GM12873 (cell line): Measurements from ENCODE around the gene SERPINH1.
A peak's percentile ranks its signal among the peaks of the same experiment; 100 is the strongest.

ENCODE experiments used
- CTCF ChIP-seq: IDR thresholded peaks from 2 replicates; pipeline ENCODE4 v1.5.1; 2012; ENCODE audit warnings: low read depth, mild to moderate bottlenecking, moderate library complexity, low read length, control low read depth; ENCODE audit not compliant: insufficient read depth; ENCODE audit errors: missing control alignments

Gene SERPINH1

GRCh38 chr11:75541193-75542087 lies 20.6 kb upstream of the SERPINH1 start:
- TF ChIP-seq CTCF: no peak

- no peak for TF ChIP-seq CTCF
Observed at GRCh38 chr11:75542088-75542438, 20.0 kb upstream of the SERPINH1 start.

GRCh38 chr11:75543806-75544205 lies 18.2 kb upstream of the SERPINH1 start:
- no peak for TF ChIP-seq CTCF

GRCh38 chr11:75547177-75547576 lies 14.9 kb upstream of the SERPINH1 start:
- no peak for TF ChIP-seq CTCF

- peak; percentile 80 for TF ChIP-seq CTCF
Observed at GRCh38 chr11:75547617-75548058, 14.4 kb upstream of the SERPINH1 start.

- no peak for TF ChIP-seq CTCF
Observed at GRCh38 chr11:75548595-75549272, 13.3 kb upstream of the SERPINH1 start.

- no peak for TF ChIP-seq CTCF
Observed at GRCh38 chr11:75549370-75549958, 12.6 kb upstream of the SERPINH1 start.
